ENCODE measurements around the gene SERPINA10. TPM values are rescaled to one million over a fixed set of nuclear protein-coding genes. Genes with fewer than 3 reads are reported as not detected.

The SERPINA10 gene
- total RNA-seq, 1 experiment from 2014 or later = 7.3 TPM

DNA sequence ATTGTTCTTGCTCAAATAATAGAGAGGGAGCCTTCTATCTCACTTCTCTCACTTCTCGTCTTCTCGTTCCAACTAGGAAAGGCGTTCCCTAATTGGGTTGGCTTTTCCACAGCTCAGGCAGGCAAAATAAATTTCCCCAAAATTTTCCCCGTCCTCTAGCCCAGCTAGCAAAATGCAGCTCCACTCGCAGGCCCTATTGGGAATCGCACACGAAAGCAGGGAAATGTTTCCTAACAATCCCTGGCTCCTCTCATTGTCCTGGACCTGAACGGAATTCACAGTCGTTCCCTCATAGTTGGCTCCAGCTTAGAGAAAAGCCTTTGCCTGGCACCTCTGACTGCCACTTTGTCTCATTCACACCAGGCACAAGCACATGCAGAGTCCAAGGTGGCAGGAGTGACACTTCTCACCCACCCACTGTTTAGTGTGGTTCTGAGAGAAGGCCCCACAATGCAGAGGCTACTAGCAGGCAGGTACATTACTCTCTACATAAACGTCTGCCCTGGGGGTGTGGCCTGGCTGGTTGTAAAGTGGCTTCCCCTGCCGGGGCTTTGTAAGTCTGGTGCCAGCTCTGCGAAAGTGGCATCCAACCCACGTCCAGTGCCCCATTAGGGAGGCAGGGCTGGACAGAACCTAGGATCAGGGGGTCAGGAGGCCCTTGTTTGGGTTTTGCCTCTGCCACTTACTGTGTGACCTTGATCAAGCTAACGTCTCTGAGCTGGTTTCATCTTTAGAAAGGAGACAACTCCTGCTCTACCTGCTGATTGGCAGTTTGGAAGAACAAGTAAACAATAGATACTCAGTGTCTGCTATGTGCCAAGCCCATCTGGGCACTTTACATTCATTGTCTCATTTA lies 4.2 kb downstream of the SERPINA10 start:
- no TSS peak for BruUV-seq (replicated peaks)
- peaks cover 1% of the 10 kb centered on the region for H3K36me3 ChIP-seq (ENCODE audit: control insufficient read depth, insufficient read depth, low read length)
- H3K4me3 Mint-ChIP-seq (ENCODE audit: unreplicated experiment) = no peak overlapping the region
- TF ChIP-seq, protein P1, sequence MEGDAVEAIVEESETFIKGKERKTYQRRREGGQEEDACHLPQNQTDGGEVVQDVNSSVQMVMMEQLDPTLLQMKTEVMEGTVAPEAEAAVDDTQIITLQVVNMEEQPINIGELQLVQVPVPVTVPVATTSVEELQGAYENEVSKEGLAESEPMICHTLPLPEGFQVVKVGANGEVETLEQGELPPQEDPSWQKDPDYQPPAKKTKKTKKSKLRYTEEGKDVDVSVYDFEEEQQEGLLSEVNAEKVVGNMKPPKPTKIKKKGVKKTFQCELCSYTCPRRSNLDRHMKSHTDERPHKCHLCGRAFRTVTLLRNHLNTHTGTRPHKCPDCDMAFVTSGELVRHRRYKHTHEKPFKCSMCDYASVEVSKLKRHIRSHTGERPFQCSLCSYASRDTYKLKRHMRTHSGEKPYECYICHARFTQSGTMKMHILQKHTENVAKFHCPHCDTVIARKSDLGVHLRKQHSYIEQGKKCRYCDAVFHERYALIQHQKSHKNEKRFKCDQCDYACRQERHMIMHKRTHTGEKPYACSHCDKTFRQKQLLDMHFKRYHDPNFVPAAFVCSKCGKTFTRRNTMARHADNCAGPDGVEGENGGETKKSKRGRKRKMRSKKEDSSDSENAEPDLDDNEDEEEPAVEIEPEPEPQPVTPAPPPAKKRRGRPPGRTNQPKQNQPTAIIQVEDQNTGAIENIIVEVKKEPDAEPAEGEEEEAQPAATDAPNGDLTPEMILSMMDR (IDR thresholded peaks at IDR 0.05; ENCODE audit: insufficient read depth in 1 of 2, low read depth in 1 of 2, low read length in 1 of 2, severe bottlenecking in 1 of 2, unreplicated experiment in 1 of 2) = no peak
- no peak overlapping the region for H3K4me3 ChIP-seq (ENCODE audit: low read depth, low read length)
- no peak for DNase-seq
- CTCF ChIA-PET = no interaction called here
- H3K9me3 Mint-ChIP-seq (ENCODE audit: unreplicated experiment) = no peaks in the 10 kb centered on the region
- H3K4me1 ChIP-seq = peaks cover 26% of the 10 kb centered on the region
- no peaks in the 10 kb centered on the region for H3K36me3 Mint-ChIP-seq (ENCODE audit: insufficient read depth, unreplicated experiment)
- H3K9me3 ChIP-seq = no peaks in the 10 kb centered on the region
- intact Hi-C loops (cut with micrococcal nuclease; ENCODE audit: unreplicated experiment) = no loop called here
- H3K27me3 Mint-ChIP-seq (ENCODE audit: insufficient read depth, unreplicated experiment) = no peaks in the 10 kb centered on the region
- H3K27me3 ChIP-seq (replicated peaks; ENCODE audit: control insufficient read depth, insufficient read depth, low read length) = no peaks in the 10 kb centered on the region
- H3K27ac Mint-ChIP-seq (ENCODE audit: unreplicated experiment) = no peak overlapping the region
- POLR2A ChIA-PET = no interaction called here
- H3K4me1 Mint-ChIP-seq (ENCODE audit: low read depth, unreplicated experiment) = peaks cover 9% of the 10 kb centered on the region

DNA sequence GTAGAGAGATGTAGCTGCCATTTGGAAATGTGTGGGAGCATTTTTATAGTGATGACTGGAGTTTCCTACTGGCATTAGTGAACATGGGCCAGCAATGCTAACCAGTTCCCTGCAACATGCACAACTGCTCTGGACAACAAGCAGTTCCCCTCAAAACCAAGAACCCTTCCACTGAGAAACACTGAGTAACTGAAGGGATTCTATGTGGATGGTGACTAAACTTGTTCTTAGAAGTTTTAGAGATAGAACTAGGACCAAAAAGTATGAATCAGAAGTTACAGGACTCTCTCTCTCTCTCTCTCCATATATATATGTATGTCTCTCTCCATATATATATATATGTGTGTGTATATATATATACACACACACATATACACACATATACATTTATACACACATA lies 7.9 kb downstream of the SERPINA10 start:
- TF ChIP-seq, protein P1 (IDR thresholded peaks at IDR 0.05; ENCODE audit: insufficient read depth in 1 of 2, low read depth in 1 of 2, low read length in 1 of 2, severe bottlenecking in 1 of 2, unreplicated experiment in 1 of 2) = no peak
- Mint-ChIP-seq H3K27ac (ENCODE audit: unreplicated experiment) (no peak overlapping the region), H3K27me3 (ENCODE audit: insufficient read depth, unreplicated experiment) (no peaks in the 10 kb centered on the region), H3K36me3 (ENCODE audit: insufficient read depth, unreplicated experiment) (no peaks in the 10 kb centered on the region), H3K4me1 (ENCODE audit: low read depth, unreplicated experiment) (no peaks in the 10 kb centered on the region), H3K4me3 (ENCODE audit: unreplicated experiment) (no peak overlapping the region), H3K9me3 (ENCODE audit: unreplicated experiment) (no peaks in the 10 kb centered on the region)
- Histone ChIP-seq H3K27me3 (replicated peaks; ENCODE audit: control insufficient read depth, insufficient read depth, low read length) (no peaks in the 10 kb centered on the region), H3K36me3 (ENCODE audit: control insufficient read depth, insufficient read depth, low read length) (peaks cover 1% of the 10 kb centered on the region), H3K4me1 (no peaks in the 10 kb centered on the region), H3K4me3 (ENCODE audit: low read depth, low read length) (no peak overlapping the region), H3K9me3 (peaks cover 3% of the 10 kb centered on the region; the same call in 1 of the 2 replicates)
- intact Hi-C loops (cut with micrococcal nuclease; ENCODE audit: unreplicated experiment) = no loop called here
- CTCF ChIA-PET = no interaction called here
- POLR2A ChIA-PET = no interaction called here
- no peak for DNase-seq
- BruUV-seq (replicated peaks) = no TSS peak

DNA sequence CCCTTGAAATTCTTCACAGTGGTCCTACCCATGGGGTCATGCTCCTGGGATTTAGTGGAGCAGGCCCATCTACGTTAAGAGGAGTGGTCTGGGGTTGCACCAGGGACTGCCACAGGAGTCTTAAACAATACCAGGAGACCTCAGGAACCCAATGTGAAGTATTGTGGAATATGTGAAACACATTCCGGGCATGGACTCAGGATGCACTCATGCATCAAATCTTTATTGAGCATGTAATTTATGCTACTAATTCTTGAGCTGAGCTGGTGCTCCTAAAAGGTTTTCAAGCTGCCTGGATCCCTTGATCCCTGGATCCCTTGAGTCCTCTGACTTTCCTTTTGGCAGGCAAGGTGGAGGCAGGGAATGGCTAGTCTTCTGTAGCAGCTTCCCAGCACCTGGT lies 8.8 kb downstream of the SERPINA10 start:
- H3K4me1 Mint-ChIP-seq (ENCODE audit: low read depth, unreplicated experiment) = no peaks in the 10 kb centered on the region
- no peaks in the 10 kb centered on the region for H3K27me3 ChIP-seq (replicated peaks; ENCODE audit: control insufficient read depth, insufficient read depth, low read length)
- no peak for DNase-seq
- peaks cover 3% of the 10 kb centered on the region; the same call in 1 of the 2 replicates for H3K9me3 ChIP-seq
- no peak overlapping the region for H3K4me3 ChIP-seq (ENCODE audit: low read depth, low read length)
- POLR2A ChIA-PET = no interaction called here
- H3K4me3 Mint-ChIP-seq (ENCODE audit: unreplicated experiment) = no peak overlapping the region
- no peak overlapping the region for H3K27ac Mint-ChIP-seq (ENCODE audit: unreplicated experiment)
- peaks cover 1% of the 10 kb centered on the region for H3K36me3 ChIP-seq (ENCODE audit: control insufficient read depth, insufficient read depth, low read length)
- no peaks in the 10 kb centered on the region for H3K36me3 Mint-ChIP-seq (ENCODE audit: insufficient read depth, unreplicated experiment)
- no peaks in the 10 kb centered on the region for H3K27me3 Mint-ChIP-seq (ENCODE audit: insufficient read depth, unreplicated experiment)
- no peaks in the 10 kb centered on the region for H3K9me3 Mint-ChIP-seq (ENCODE audit: unreplicated experiment)
- TF ChIP-seq, protein P1 (IDR thresholded peaks at IDR 0.05; ENCODE audit: insufficient read depth in 1 of 2, low read depth in 1 of 2, low read length in 1 of 2, severe bottlenecking in 1 of 2, unreplicated experiment in 1 of 2) = no peak
- BruUV-seq (replicated peaks) = no TSS peak
- CTCF ChIA-PET = no interaction called here
- intact Hi-C loops (cut with micrococcal nuclease; ENCODE audit: unreplicated experiment) = no loop called here
- no peaks in the 10 kb centered on the region for H3K4me1 ChIP-seq

Measured in Caco-2 (cell line).